SW 1271 (cell line): Measurements from ENCODE around the gene PAPSS1.

Source experiments
- DNase-seq, 2 experiments: peaks; one replicate each; lab custom pipeline; 2025; lab: John Stamatoyannopoulos, UW

Gene PAPSS1

DNA sequence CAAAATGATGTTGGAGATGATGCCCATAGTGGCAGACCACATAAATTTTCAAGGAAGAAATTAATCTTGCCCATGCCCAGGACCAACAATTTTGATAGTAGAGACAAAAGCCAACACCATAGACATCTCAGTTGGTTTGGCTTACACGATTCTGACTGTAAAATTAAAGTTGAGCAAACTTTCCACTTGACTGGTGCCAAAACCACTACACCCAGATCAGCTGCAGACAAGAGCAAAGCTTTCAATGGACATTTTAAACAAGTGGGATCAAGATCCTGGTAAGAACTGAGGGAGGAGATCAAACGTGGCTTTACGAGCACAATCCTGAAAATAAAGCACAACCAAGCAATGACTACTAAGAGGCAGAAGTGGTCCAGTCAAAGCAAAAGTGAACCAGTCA, 90.7 kb downstream of the PAPSS1 start:
- DNase-seq, result no peak

DNA sequence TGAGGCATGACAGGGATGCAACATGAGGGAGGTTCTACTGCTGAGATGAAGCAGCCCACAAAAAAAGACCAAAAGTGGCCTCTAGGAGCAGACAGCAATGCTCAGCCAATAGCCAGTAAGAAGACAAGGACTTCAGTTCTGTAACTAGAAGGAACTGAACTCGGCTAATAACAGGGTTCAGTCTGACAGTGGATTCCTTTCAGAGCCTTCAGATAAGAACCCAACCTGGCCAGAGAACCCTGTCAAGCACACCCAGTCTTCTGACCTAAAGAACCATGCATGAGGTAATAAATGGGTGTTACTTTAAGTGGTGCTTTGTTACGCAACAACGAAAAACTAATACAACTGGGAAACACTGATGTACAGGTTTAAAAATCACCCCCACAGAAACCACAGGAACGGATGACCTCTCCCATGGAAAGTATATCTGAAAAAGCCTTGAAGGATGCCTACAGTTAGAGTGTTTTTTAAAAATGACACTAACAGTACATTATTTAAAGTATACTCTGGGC, 94.6 kb downstream of the PAPSS1 start:
- DNase-seq, result no peak

DNA sequence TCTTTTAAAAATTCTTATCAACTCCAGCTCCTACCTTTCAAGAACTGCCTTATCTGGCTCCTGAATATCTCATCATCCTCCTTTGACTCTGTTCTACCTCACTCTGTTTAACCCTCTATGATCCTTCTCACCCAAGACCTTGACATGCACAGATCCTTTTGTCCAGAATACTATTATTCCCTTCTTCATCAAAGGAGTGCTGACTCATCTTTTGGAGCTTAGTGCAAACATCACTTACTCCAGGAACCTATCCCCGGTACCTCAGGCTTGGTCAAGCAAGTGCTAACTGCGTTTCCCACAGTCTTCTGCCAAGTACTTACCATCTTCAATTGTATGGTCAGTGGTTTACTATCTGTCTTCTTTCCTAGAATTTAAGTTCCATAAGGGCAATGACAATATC, 96.0 kb downstream of the PAPSS1 start:
- no peak for DNase-seq

- DNase-seq, result no peak
Observed at GRCh38 chr4:107622006-107622405, 98.0 kb downstream of the PAPSS1 start.

GRCh38 chr4:107619731-107620130, 100.3 kb downstream of the PAPSS1 start:
- no peak for DNase-seq

DNA sequence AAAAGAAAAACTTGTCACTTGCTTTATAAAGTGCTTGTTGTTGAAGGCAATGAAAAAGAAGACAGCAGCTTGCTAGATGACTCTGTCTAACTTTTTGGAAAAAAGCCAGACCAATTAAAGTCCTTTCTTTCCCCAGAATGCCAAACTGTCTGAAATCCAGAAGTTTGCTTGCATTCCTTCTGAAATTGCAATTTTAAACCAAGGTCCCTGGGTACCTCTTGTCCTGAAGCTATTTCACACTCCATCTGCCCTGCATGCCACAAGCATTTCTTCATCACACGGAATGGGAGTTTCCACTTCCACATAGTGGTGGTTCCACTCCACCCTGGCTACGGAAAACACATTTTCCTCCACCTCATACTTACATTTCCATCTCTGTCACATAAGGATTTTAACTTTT, 101.0 kb downstream of the PAPSS1 start:
- DNase-seq, result peak; percentile 3 to 42

DNA sequence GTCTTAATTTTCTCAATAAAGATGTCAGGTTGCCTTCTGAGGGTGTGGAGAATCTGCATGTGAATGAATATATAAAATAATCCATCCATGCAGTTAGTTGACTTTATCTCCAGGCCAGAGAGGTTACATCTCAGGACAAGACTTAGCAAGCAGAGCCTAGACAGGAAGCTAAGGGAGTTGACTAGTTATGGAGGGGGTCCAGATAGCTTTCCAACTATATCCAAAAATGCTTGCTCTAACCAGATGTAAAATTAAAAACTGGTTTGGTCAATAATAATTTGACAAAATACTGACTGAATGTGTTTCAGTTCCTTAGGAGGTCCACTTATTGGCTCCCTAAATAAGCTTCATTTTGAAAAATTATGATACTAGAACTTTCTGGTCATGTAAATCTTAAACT, 101.4 kb downstream of the PAPSS1 start:
- DNase-seq, result no peak

DNA sequence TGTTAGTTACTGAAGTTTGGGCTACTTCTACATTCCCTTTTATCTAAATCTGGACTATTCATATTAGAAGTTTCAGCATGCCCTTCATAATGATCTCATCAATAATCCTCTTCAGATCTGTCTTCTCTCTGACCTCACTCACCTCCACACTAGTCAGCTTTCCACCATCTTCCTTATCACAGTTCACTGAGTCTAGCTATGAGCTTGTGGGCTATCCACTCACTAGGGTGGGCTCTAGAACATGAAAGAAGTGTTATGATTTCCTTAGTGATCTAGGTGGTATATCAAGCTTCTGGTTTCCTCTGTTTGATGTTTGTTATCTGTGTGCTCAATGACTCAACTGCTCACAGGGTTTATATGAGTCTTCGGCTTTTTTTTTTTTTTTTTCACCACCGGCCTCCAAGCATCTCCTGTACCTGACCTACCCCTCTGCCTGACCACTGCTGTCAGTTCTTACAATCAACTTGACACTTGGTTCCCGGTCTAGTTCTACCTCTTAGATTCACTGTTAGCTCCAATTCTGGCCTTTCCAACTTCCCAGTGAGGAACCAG, 103.1 kb downstream of the PAPSS1 start:
- no peak for DNase-seq

- DNase-seq, result no peak
Observed at GRCh38 chr4:107615809-107616208, 104.2 kb downstream of the PAPSS1 start.

DNA sequence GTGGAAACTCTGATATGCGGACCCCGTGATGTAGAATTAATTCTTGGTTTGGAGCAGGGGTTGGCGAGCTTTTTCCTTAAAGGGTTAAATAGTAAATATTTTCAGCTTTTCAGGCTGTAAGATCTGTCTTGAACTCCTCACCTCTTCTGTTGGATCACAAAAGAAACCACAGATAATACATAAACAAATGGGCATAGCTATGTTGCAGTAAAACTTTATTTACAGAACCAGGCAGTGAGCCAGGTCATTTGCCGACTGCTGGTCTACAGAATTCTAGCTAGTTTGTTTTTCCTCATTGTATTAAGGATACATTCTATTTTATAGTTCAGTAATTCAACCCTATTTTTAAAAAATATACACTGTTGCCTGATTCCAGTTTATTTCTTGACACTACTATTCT, 116.6 kb downstream of the PAPSS1 start:
- DNase-seq, result no peak

GRCh38 chr4:107600983-107601382, 119.1 kb downstream of the PAPSS1 start:
- DNase-seq, result no peak

DNA sequence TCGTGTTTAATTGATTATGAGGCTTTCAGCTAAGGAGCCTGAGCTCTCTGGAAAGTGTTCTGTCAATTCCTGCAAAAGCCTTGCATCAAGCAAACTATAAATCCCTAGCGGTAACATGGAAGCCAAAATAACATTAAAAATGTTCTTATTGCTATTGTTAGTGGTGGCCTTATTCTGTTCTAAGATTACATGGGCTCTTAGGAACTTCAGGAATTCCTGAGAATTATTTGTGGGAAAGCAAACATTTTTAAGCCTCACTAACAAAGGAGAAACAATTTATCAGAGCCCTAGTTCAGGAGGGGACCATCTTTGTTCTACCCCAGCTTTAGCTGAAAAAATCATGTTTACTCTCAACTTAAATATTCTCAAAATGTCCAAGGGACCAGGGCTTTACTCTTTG, 119.6 kb downstream of the PAPSS1 start:
- DNase-seq, result no peak

GRCh38 chr4:107599841-107600240, 120.2 kb downstream of the PAPSS1 start:
- no peak for DNase-seq

- DNase-seq, result no peak
Observed at GRCh38 chr4:107593230-107593629, 126.8 kb downstream of the PAPSS1 start.

- DNase-seq, result no peak
Observed at GRCh38 chr4:107592519-107592918, 127.5 kb downstream of the PAPSS1 start.

GRCh38 chr4:107589269-107589668, 130.8 kb downstream of the PAPSS1 start:
- DNase-seq, result no peak

- no peak for DNase-seq
Observed at GRCh38 chr4:107586371-107586770, 133.7 kb downstream of the PAPSS1 start.

DNA sequence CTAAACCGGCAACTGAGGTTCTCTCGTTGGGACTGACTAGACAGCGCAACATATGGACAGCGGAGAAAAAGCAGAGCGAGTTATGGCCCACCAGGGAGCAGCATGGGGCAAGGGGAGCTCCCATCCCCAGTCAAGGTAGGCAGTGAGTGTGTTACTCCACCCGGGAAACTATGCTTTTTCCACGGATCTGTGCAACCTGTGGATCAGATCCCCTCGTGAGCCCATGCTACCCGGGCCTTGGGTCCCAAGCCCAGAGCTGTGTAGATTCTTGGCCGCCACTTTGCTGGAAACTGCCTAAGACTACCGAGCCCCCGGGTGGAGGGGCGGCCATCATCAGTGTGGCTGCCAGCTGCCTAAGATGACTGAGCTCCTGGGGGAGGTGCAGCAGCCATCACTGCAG, 140.9 kb downstream of the PAPSS1 start:
- no peak for DNase-seq

DNA sequence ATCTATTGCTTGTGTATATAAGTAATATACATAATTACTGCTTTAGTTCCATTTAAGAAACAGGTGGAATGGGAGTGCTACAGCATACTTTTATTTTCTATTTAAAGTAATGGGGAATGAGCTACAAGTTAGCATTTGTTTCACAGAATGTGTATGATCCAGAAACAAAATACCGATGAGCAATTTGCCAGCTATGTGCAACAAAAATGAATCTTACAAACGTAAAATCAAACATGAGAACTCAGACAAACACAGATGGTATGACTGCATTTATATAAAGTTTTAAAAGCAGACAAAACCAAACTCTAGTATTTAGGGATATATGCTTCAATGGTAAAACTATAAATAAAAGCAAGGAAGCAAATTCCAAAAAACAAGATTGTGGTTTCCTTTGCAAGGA, 141.7 kb downstream of the PAPSS1 start:
- no peak for DNase-seq

GRCh38 chr4:107577743-107578142, 142.3 kb downstream of the PAPSS1 start:
- no peak for DNase-seq

DNA sequence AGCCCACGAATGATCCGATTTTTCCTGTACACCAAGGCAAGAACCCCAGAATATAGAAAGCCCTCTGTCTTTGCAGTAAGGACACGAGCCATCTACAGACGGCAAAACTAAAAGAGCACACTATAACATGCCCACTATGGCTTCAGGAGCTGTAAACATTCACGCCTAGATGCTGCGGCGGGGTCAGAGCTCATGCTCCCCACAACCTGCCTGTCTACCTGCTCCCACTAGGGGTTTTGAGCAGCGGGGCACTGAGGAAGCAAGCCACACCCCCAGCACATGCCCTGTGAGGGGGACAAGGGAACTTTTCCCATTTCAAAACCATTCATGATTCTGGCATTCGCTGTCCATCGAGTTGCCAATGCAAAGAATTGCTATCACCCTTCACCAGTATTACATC, 144.8 kb downstream of the PAPSS1 start:
- no peak for DNase-seq

DNA sequence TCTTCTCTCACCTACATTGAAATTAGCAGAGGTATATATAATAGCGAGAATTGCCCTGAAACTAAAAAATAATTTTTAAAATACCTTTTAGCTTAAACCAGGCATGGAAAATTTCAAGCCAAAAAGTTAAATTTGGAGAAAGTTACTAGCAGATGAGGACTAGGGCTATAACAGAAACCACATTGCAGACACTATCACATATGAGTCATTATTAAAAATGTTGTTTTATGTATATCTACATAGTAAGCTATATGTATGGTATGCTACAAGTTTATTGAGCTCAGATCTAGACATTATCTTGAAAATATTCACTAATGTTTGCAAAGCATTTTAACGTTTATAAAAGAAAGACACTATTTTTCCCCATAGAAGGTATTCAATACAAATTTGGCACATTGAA, 147.8 kb downstream of the PAPSS1 start:
- DNase-seq, result no peak

DNA sequence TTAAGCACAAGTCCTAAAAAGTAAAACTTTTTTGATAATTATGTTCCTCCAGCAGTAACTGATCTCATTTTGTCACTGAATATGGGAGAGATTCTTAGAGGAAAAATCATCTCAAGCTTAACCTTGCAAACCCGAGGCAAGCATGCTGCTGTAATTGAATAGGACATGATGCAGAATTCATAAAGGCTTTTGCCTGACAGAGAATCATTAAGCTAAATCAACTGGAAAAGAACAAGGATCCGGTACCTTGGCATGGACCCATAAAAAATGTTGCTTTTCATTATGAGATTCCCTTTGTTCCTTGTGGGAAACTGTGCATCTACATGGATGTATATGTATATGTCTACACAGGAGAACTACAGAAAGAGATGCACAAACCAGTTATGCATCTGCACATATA, 149.1 kb downstream of the PAPSS1 start:
- no peak for DNase-seq

DNA sequence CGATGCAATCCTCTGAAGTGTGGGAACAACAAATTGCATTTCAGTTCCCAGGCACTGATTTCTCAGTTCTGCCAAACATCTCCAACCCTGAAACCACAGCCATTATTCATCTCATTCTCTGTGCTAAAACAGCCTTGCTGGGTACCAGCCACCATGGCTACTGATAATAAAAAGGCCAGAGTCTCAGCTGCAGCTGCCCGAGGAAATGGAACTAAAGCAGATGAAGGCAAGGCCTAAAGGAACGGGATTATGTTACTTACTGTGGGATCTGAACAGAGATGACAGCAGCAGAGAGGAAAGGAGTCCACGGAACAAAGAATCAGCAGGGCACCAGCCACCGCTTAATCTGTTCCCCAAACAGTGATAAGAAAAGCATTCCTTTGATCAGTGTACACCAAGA, 155.7 kb downstream of the PAPSS1 start:
- DNase-seq, result no peak
